GM18507 (cell line): ENCODE results near the gene SYT1.
A peak's percentile ranks its signal among the peaks of the same experiment; 100 is the strongest.

Source experiments
- DNase-seq: peaks from one replicate; pipeline ENCODE4 v3.0.0; 2011; ENCODE audit warnings: low read depth; ENCODE audit not compliant: insufficient read length; ENCODE audit errors: extremely low spot score
- FAIRE-seq: peaks from 2 replicates; lab custom pipeline; 2011; peaks lifted over from hg19 to GRCh38; lab: Jason Lieb, UNC

SYT1 gene

DNA sequence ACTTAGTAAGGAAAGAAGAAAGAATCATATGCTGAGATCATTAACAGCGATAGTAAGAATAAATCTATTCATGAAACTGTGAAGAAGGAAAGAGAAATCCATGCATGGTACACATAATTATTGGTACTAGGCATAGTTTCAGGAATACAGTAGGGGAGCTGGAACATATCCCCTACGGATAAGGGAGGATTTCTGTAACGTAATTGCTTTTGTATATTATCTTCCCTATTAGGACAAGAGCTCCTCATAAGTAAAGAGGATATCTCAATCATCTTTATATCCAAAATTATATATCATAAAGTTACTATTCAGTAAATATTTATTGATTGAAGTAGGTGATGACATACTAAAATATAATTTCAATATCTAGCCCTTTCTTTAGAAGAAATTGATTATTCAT, 22.9 kb downstream of the SYT1 start:
- FAIRE-seq (no peak), DNase-seq (no peak)

DNA sequence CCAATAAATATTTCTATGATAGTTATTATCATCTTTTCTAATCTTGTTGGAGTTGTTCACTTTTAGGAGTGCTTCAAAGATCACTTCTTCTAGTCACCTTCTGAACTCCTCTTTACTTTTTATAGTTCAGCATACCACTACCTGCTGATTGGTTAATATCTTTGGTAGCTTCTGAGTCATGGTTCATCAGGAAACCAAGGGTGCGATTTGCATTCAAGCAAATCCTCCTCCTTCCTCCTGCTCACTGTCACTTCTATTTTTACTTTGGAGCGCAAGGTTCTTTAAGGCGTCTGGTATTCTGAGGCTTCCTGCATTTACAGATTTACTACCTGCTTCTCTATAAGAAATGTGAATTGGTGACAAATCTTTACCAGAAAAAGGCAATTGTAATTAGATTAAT, 24.0 kb downstream of the SYT1 start:
- peak; percentile 36 for FAIRE-seq
- no peak for DNase-seq

DNA sequence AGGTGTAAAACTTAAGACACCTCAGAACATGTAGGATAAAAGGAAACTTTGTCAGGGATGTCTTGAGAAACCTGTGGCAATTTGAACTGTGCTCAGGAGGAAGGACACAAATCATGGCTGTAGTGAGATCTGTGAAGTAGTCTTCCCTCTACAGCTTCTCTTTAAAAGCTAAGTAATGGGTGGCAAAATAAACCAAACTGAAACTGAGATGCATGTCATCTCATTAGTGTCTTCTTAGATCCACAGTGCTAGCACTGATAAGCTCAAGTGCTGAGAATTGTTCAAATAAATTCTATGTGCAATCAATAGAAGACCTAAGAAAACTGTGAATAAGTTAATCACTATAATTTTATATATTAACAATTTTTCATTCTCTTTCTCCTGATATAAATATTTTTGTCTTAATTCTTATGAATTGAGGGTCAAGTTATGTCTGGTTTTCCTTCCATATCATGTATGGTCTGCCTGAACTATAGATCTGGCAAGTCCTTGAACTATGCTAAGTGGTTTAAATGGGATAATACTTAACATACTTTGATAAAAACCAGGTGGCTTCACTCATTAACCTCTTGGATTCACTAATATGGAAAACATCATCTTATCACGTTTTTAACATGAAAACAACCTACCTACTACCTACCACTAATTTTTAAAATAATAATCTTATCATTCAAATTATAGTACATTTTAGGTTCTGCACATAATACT, 27.2 kb downstream of the SYT1 start:
- no peak for FAIRE-seq
- no peak for DNase-seq

DNA sequence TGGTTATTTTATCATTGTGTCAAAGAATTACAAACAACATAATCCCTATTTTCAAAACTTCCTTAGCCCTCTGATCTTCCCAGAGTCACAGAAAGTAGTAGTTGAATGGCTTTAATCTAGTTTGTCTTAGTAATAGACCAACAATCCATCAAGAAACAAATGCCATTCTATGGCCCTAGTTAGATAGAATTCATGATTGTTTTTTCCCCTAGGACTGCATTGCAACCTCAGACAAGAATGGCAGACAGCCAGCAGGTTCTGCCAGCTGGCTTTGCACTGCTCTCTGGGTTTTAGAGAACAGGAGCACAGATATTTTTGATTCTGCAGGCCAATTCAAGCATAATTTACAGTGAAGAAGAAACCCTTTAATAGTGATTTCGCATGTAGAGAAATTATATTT, 33.8 kb downstream of the SYT1 start:
- no peak for FAIRE-seq
- no peak for DNase-seq

DNA sequence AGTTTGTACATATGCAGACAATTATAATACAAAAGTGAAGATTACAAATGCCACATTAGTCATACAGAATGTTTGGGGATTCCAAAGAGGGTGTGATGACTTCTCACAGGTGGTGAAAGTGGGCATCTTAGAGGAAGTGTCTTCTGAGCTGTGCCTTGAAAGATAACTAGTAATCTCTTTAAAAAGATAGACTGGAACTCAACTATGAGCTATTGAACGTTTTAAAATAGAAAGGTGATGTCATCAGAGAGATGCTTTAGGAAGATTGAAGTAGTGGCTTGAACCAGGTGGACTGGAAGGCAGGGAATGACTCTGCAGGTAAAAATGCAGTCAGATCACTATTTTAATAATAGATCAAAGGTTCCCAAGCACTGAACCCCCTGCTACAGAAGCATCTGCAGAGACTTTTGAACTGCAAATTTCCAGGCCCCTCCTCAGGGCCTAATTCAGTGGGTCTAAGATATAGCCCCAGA, 50.3 kb downstream of the SYT1 start:
- no peak for DNase-seq
- no peak for FAIRE-seq

DNA sequence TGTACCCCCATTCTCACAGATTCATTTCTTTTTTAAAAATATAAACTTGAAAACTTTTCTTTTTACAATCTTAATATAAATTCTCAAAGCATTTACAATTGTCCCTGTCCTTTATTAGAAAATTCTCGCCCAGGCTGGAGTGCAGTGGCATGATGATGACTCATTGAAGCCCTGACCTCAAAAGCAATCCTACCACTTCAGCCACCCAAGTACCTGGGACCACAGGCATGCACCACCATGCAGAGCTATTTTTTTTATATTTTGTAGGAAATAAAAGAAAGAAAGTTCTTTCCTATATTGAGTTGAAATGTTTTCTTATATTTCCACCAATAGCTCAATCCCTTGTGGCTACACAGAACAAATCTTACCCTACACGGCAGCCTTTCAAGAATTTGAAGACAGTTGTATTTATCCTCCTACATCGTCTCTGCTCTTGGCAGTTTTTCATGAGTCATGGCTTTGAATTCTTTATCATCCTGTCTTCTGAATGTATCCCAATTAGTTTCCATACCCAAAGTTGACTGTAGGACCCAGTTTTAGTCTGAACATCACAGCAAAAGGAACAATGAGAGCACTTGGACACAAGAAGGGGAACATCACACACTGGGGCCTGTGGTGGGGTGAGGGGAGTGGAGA, 52.4 kb downstream of the SYT1 start:
- DNase-seq (no peak), FAIRE-seq (no peak)

DNA sequence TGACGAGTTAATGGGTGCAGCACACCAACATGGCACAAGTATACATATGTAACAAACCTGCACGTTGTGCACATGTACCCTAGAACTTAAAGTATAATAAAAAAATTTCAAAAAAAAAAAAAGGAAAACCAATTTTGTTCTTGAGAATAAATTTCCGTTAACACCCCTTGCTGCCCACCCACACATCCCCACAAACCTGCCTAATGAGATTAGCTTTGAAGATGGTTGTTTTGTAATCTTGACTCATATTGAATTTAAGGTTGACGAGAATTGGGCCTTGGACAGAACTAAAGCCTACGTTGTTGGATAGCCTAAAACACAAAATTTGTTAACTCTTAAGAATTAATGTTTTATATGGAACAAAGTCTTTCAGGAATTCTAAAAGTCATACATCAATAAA, 52.9 kb downstream of the SYT1 start:
- FAIRE-seq: no peak
- no peak for DNase-seq

DNA sequence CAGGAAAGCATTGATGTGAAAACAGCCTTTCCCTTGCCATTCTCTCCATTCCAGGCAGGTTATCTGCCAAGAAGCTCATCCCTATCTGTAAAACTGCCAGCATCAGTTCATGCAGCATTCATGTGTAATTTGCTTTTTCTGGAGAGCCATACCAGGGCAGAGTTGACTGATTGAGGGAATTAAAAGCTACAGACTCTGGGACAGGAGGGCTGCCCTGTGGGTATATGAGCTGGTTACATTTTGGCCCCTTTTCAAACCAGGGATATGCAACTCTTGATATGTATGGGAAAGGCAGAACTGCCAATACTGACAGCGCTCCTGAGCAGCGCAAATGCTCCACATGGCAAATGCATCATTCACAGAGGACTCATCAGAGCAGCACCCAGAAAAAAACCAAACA, 53.7 kb downstream of the SYT1 start:
- DNase-seq (no peak), FAIRE-seq (no peak)

DNA sequence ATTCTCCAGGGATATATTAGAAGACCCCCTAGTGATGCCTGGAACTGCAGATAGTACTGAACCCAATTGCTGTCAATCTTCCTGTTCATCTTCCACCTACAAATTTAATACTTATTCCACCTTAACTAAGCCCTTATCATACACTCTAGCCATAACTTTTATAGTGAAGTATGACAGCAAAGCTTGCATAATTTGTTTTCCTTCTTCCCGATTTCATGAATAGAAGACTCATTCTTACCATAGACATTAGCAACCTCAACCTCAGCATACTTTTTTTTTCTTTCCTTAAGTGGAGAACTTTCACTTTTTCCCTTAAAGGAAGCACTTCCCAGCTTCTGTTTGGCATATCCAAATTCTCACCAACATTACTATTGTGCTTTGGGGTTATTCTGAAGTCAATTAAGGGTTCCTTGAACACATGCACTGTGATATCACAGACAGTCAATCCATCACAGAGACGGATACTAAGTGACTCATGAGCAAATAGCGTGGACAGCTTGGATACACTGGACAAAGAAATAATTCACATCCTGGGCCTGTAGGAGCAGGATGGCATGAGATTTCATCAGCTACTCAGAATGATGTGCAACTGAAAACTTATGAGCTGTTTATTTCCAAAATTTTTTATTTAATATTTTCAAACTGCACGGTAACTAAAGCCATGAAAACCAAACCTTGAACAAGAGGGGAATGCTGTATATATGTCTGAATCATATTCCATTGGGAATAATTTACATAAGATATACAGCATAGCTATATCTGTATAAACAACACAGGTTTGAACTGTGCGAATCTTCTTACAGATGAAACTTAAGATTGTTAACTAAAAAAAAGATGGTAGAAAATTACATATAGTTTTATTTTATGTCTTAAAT, 63.9 kb downstream of the SYT1 start:
- no peak for DNase-seq
- FAIRE-seq: no peak

DNA sequence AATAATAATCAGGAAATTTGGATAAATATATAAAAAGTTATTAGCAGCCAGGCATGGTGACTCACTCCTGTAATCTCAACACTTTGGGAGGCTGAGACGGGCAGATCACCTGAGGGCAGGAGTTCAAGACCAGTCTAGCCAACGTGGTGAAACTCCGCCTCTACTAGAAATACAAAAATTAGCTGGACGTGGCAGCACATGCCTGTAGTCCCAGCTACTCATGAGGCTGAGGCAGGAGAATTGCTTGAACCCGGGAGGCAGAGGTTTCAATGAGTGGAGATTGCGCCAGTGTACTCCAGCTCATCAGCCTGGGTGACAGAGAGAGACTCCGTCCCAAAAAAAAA, 64.5 kb downstream of the SYT1 start:
- DNase-seq: no peak

DNA sequence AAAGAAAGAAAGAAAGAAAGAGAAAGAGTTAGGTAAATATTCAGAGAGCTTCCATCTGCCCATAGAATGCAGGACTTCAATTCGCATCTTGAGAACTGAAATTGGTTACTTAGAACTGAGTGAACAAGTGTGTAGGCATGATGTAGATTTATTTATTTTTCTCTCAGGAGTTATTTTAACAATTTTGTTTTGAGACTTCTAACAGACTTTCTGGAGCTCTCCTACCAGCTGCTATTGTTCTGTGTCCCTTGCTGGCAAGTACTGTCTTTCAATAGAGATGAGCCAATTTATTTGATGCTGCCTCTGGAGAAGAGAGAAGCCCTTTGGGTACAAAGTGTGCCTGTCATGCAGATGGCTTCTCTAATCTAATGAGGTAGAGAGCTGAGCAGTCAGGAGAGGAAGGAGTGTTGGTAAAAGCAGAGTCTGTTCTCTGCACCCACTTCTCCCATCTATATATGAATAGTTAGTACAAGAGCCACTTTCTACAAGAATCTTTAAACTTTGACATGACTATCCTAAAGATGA, 67.0 kb downstream of the SYT1 start:
- DNase-seq (no peak), FAIRE-seq (no peak)

More for the DNA sequence above, 64.5 kb downstream of the SYT1 start:
- no peak for FAIRE-seq

DNA sequence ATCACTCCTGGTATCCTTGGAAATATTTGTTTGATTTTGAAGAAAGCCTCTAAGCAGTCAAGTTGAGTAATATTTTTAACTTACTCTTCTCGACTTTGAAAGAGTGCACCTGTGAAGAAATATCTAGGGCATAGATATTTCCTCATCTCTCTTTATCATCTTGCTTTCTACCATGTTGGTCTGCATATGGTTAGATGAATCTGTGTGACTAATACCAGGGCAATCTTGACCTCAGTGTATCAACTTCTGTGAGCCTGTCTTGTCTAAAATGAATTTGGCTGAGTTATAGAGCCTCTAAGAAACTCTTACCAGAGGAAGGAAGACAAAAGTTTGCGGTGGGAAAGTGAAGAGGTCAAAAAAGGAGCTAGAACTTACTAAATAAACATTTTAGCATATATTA, 68.4 kb downstream of the SYT1 start:
- no peak for DNase-seq
- no peak for FAIRE-seq

DNA sequence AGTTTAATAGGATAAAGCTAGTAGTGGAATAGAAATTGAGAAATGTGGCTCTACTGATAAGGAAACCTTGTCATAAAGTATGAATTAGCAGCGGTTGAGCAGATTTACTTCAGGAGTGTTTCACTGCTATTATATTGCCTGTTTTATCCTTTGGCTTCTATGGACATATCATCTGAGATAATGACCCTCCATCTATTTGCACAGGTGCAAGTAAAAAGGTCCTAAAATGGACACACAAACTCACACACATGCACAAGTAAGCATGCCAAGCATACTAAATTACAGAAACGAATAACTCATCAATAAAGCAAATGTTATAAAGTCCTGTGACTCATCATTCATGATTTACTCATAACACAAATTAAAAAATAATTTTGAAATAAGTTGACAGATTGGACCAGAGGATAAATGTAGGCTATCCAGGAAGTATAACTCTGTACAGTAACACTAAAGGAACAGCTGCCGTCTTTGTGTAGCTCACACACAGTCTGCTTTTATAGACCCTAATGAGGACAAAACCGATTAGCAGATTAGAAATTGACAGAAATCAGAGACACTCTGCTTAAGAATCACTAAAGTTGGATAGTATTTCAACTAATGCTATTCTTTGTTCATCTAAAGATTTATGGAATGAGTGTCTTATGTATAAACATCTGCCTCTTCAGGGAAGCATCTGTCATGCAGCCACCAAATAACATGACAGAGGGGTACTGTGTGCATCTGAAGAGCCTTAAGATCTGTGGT, 73.9 kb downstream of the SYT1 start:
- DNase-seq (no peak), FAIRE-seq (no peak)

DNA sequence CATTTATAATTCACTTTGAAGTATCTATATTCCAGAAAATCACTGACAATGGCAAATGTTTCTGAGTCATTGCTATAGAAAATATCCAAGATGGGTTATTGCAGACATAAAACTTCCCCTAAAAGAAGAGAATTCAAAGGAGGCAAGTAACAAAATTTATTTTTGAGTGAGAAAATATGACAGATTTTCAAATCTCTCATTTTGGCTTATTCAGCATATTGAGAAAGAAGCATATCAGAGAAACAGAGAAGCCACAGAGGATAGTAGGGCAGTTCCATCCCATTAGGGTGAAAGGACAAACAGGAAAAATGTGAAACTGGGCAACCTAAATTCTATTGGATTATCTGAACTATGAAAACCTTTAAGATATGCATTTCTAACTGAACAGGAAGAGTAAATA, 85.0 kb downstream of the SYT1 start:
- FAIRE-seq (no peak), DNase-seq (no peak)

DNA sequence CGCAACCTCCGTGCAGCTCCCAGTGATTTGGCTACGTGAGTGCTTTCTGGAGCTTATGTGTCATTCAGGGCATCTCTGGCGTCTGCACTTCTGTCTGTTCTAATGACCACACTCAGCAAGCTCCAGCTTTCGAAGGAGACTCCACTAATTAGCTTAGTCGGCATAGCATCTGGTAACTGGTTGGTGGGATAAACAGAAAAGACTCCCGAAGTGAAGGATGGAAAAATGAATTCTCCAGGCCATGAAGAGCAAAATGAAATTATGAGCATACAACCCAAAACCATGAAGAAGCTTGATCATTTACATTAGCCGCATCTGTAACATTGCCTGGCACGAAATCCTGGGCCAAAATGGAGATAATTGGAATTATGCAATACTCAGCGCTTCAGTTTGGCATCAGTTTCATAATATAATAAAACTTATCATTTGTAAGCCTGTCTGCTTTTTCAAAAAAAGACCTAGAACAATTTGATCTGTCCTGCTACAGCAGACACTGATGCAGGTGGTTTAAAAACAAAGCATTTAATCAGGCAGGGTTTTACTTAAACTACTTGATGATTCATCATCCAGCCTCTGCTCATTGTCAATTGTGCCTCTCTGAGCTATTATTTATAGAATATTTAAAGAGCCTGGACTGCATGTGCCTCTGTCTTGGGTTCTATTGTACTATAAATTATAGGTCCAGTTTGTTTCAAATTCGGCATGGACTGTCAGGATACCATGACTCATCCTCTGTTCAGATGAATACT, 87.4 kb downstream of the SYT1 start:
- no peak for DNase-seq
- no peak for FAIRE-seq

DNA sequence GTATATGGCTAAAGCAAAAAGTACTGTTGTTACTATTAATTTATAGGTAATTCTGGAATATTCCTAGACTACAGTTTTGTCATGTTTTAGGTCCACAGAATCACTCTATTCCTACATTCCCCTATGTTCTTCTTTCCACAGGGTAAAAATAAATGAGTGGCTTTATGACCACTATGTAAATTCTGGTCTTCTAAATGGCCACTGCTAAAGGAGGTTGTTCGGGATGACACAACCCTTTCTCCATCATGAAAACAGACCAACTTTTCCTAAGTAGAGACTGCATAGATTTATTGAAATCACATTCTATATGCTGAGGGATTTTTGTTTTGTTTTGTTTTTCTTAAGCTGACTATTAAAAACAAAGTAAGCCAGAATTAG, 88.0 kb downstream of the SYT1 start:
- FAIRE-seq (no peak), DNase-seq (no peak)

DNA sequence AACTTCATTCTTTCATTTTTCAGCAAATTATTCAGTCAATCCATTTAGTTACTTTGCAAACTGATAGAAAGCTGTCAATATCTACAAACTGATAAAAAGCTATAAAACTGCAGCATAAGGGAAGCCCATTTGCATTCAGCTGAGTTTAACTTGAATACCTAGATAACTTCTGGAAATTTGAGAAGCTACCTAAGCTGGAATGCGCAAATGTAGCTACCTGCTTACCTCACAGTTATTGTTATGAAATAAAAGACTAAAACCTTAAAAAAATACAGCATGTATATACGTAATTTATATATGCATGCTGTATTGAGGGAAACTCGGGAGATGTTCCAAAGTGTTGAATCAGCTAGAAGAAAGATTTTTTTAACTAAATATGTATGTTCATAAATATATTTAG, 94.4 kb downstream of the SYT1 start:
- DNase-seq (no peak), FAIRE-seq (no peak)

DNA sequence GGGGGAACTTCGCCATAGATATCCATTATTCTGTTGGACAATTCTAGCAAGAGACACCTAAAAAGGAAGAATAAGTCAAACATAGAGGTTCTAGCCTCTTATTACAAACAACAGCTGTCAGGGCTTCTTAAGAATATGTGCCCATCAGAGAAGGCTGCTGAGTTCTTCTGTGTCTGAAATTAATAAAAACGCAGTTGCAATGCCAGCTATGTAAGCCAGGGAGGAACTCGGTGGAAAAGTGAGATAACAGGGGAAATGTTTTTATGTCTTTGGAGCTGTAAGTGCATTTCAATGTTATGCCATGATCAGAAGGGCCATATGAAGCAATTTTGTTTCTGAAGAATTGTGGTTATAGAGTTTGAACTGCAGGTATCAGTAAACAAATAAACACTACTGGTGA, 95.0 kb downstream of the SYT1 start:
- DNase-seq (no peak), FAIRE-seq (no peak)

DNA sequence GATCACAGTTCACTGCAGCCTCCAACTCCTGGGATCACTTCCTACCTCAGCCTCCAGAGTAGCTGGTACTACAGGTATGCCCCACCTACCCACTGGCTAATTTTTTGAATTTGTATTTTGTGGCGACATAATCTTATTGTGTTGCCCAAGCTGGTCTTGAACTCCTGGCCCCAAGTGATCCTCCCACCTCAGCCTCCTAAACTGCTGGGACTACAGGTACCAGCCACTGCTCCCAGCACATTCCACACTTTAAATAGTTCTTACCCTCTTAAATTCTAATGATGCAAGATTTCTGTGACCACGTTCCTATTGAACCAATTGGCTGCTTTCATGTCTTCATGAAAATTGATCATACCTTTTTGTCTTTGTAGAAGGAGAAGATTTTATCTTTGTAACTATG, 96.6 kb downstream of the SYT1 start:
- FAIRE-seq (no peak), DNase-seq (no peak)
